CD14-positive monocyte (primary cell): ENCODE measurements around the gene GPANK1. TPM values are rescaled to one million over a fixed set of nuclear protein-coding genes. Genes with fewer than 3 reads are reported as not detected.

ENCODE experiments used
- DNase-seq, 3 donors: peaks; one replicate each; pipeline ENCODE4 v3.0.0-alpha.2; 2011 to 2022
- H2AFZ ChIP-seq: 2 replicates; pipeline ENCODE4 v1.6.0; 2012; ENCODE audit warnings: mild to moderate bottlenecking, low read depth, low read length, inconsistent platforms; ENCODE audit not compliant: insufficient read depth, poor library complexity, severe bottlenecking
- H3K27ac ChIP-seq, 2 donors: 1 replicate in 1 of 2; 2 replicates in 1 of 2; pipeline ENCODE4 v1.5.1; 2012 to 2013; ENCODE audit warnings: low read length in 2 of 2, control low read depth in 1 of 2, inconsistent platforms in 1 of 2, low read depth in 1 of 2, mild to moderate bottlenecking in 1 of 2
- H3K27me3 ChIP-seq, 2 donors: one replicate each; pipeline versions ENCODE4 v1.6.0 to v1.6.1; 2011 to 2013; ENCODE audit warnings: low read length in 2 of 2; ENCODE audit not compliant: control insufficient read depth in 2 of 2, insufficient read depth in 2 of 2
- H3K36me3 ChIP-seq, 2 donors: replicated peaks in 1 of 2; 1 replicate in 1 of 2; 2 replicates in 1 of 2; pipeline versions ENCODE4 v1.5.1 to v1.6.1; 2012 to 2013; ENCODE audit warnings: low read length in 2 of 2, control low read depth in 1 of 2, inconsistent platforms in 1 of 2, mild to moderate bottlenecking in 1 of 2; ENCODE audit not compliant: insufficient read depth in 2 of 2, control insufficient read depth in 1 of 2
- H3K4me1 ChIP-seq, 2 donors: 1 replicate in 1 of 2; 2 replicates in 1 of 2; pipeline versions ENCODE4 v1.5.1 to v1.6.1; 2012 to 2013; ENCODE audit warnings: low read length in 2 of 2, control low read depth in 1 of 2, inconsistent platforms in 1 of 2, mild to moderate bottlenecking in 1 of 2, moderate library complexity in 1 of 2; ENCODE audit not compliant: insufficient read depth in 2 of 2, control insufficient read depth in 1 of 2
- H3K4me2 ChIP-seq: replicated peaks from 2 replicates; pipeline ENCODE3; 2012; ENCODE audit warnings: low read length, moderate library complexity, mild to moderate bottlenecking; ENCODE audit not compliant: poor library complexity, severe bottlenecking; ENCODE audit errors: extremely low read depth
- H3K4me3 ChIP-seq, 3 experiments: fragments of 200-600 bp in 1 of 3; sonication (generic) in 1 of 3; replicated peaks in 1 of 3; 1 replicate in 2 of 3; 2 replicates in 1 of 3; pipeline ENCODE4 v1.5.1; 2011 to 2013; ENCODE audit warnings: low read length in 3 of 3, mild to moderate bottlenecking in 3 of 3, control low read depth in 2 of 3, low read depth in 2 of 3, inconsistent platforms in 1 of 3, moderate library complexity in 1 of 3
- H3K79me2 ChIP-seq: 2 replicates; pipeline ENCODE4 v1.6.0; 2012; ENCODE audit warnings: mild to moderate bottlenecking, control low read depth, inconsistent platforms, low read length, moderate library complexity; ENCODE audit not compliant: insufficient read depth
- H3K9ac ChIP-seq: 2 replicates; pipeline ENCODE4 v1.6.0; 2017; ENCODE audit warnings: low read length, mild to moderate bottlenecking; ENCODE audit not compliant: insufficient read depth, poor library complexity, severe bottlenecking
- H3K9me3 ChIP-seq, 2 donors: replicated peaks in 1 of 2; 1 replicate in 1 of 2; 2 replicates in 1 of 2; pipeline versions ENCODE4 v1.5.1 to v1.6.1; 2012 to 2013; ENCODE audit warnings: low read length in 2 of 2, control low read depth in 1 of 2; ENCODE audit not compliant: control insufficient read depth in 1 of 2, insufficient read depth in 1 of 2
- H4K20me1 ChIP-seq: 2 replicates; pipeline ENCODE4 v1.6.0; 2012; ENCODE audit warnings: mild to moderate bottlenecking, low read length, control low read depth, moderate library complexity; ENCODE audit not compliant: insufficient read depth
- H3K27ac Mint-ChIP-seq, 7 donors: one replicate each; pipeline ENCODE4 v1.8.0; 2020; ENCODE audit warnings: mild to moderate bottlenecking in 7 of 7, mixed read lengths in 7 of 7, moderate library complexity in 6 of 7, inconsistent platforms in 2 of 7
- H3K27me3 Mint-ChIP-seq, 3 donors: one replicate each; pipeline ENCODE4 v1.8.0; 2021 to 2022; ENCODE audit warnings: low read depth in 3 of 3, mild to moderate bottlenecking in 3 of 3, mixed read lengths in 3 of 3, moderate library complexity in 3 of 3, inconsistent platforms in 1 of 3
- H3K36me3 Mint-ChIP-seq, 2 donors: one replicate each; pipeline ENCODE4 v1.8.0; 2020; ENCODE audit warnings: mixed read lengths in 2 of 2, inconsistent platforms in 1 of 2, mild to moderate bottlenecking in 1 of 2
- H3K4me1 Mint-ChIP-seq: one replicate; pipeline ENCODE4 v1.8.0; 2020; ENCODE audit warnings: mild to moderate bottlenecking, mixed read lengths
- H3K4me3 Mint-ChIP-seq, 2 donors: one replicate each; pipeline ENCODE4 v1.8.0; 2020; ENCODE audit warnings: mild to moderate bottlenecking in 2 of 2, mixed read lengths in 2 of 2, moderate library complexity in 1 of 2
- H3K9me3 Mint-ChIP-seq, 7 donors: one replicate each; pipeline ENCODE4 v1.8.0; 2020 to 2022; ENCODE audit warnings: mixed read lengths in 7 of 7, mild to moderate bottlenecking in 6 of 7, moderate library complexity in 6 of 7, inconsistent platforms in 2 of 7
- WGBS: methylation state at CpG from one replicate; pipeline ENCODE4 v1.1.5; 2013; ENCODE audit warnings: missing lambda C conversion rate; ENCODE audit not compliant: insufficient coverage; 5-methylcytosine and 5-hydroxymethylcytosine counted together
- intact Hi-C, 2 donors: fragments of 100-400 bp; cut with micrococcal nuclease; formaldehyde crosslinking; loops; one replicate each; pipeline versions ENCODE4 v1.15.0 to v1.15.1; 2023
- polyA plus RNA-seq, 3 donors: library from polyadenylated mRNA; depleted of rRNA in 1 of 3; unstranded in 2 of 3; stranded (reverse) in 1 of 3; fragments of 300-500 nt in 2 of 3; fragments of >200 nt in 1 of 3; fragmentation: Illumina TruSeq in 2 of 3; gene quantifications; 1 replicate in 2 of 3; 2 replicates in 1 of 3; pipeline ENCODE4 v1.2.3, GENCODE V29; 2012 to 2021
- TF ChIP-seq, protein P1 (sequence below): fragments of 200-600 bp; IDR thresholded peaks from one replicate; pipeline ENCODE4 v1.8.0; 2022; ENCODE audit warnings: antibody characterized with exemption, mild to moderate bottlenecking

Gene GPANK1
- polyA plus RNA-seq, 3 donors, result 10.8 to 13.9 (median 12.0) TPM

DNA sequence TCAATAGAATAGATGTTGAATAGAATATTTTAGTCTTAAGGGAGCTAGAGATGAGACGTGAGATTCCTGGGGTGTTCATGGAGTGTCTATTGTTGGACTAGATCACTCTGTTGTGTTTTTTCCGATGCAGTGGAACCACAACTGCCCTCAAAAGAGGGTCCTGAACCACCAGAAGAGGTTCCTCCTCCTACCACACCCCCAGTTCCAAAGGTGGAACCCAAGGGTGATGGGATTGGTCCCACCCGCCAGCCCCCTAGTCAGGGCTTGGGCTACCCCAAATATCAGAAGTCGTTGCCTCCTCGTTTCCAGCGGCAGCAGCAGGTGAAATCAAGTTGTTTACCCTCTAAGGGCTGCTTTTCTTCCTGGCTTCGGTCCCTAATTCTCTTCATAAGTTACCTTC, 35.8 kb downstream of the GPANK1 start:
- Histone ChIP-seq H3K4me2 (no peak overlapping the region), H3K9me3 (no peaks in the 10 kb centered on the region), H3K79me2 (peaks cover 64% of the 10 kb centered on the region), H3K4me1 (no peaks in the 10 kb centered on the region), H4K20me1 (peaks cover 76% of the 10 kb centered on the region), H2AFZ (no peak overlapping the region), H3K27ac (no peak overlapping the region), H3K27me3 (no peaks in the 10 kb centered on the region), H3K36me3 (peaks cover 97 to 100% of the 10 kb centered on the region in 2 donors), H3K4me3 (no peak overlapping the region), H3K9ac (no peak overlapping the region)
- H3K27ac Mint-ChIP-seq, result peak overlapping the region in 1 of 7 donors; percentile 46
- intact Hi-C loops, result no loop called here
- TF ChIP-seq, protein P1, sequence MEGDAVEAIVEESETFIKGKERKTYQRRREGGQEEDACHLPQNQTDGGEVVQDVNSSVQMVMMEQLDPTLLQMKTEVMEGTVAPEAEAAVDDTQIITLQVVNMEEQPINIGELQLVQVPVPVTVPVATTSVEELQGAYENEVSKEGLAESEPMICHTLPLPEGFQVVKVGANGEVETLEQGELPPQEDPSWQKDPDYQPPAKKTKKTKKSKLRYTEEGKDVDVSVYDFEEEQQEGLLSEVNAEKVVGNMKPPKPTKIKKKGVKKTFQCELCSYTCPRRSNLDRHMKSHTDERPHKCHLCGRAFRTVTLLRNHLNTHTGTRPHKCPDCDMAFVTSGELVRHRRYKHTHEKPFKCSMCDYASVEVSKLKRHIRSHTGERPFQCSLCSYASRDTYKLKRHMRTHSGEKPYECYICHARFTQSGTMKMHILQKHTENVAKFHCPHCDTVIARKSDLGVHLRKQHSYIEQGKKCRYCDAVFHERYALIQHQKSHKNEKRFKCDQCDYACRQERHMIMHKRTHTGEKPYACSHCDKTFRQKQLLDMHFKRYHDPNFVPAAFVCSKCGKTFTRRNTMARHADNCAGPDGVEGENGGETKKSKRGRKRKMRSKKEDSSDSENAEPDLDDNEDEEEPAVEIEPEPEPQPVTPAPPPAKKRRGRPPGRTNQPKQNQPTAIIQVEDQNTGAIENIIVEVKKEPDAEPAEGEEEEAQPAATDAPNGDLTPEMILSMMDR, result no peak
- H3K27me3 Mint-ChIP-seq, result peaks cover 0 to 3% (median 0%) of the 10 kb centered on the region in 3 donors
- no peak overlapping the region for H3K4me3 Mint-ChIP-seq
- no peaks in the 10 kb centered on the region for H3K4me1 Mint-ChIP-seq
- DNase-seq, result no peak
- WGBS, result 96% methylated on average over 5 of the region's 7 CpGs
- H3K9me3 Mint-ChIP-seq, result no peaks in the 10 kb centered on the region
- H3K36me3 Mint-ChIP-seq, result peaks cover 96 to 100% of the 10 kb centered on the region in 2 donors

DNA sequence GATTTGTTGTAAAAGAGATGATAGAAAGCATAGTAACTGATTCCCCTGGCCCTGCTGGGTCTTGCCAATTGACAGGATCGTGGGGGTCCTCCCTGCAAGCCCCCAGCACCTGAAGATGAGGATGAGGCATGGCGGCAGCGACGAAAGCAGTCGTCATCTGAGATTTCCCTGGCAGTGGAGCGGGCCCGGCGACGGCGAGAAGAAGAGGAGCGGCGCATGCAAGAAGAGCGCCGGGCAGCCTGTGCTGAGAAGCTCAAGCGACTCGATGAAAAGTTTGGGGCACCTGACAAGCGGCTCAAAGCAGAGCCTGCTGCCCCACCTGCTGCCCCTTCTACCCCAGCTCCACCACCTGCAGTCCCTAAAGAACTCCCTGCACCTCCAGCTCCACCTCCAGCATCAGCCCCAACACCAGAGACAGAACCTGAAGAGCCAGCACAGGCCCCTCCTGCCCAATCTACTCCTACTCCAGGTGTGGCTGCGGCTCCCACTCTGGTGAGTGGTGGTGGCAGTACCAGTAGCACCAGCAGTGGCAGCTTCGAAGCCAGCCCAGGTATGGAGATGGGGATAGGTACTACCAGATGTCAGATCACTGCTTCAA, 37.0 kb downstream of the GPANK1 start:
- Histone ChIP-seq H3K36me3 (peaks cover 90 to 98% of the 10 kb centered on the region in 2 donors), H3K9me3 (no peaks in the 10 kb centered on the region), H4K20me1 (peaks cover 73% of the 10 kb centered on the region), H3K9ac (no peak overlapping the region), H2AFZ (no peak overlapping the region), H3K4me3 (no peak overlapping the region), H3K4me1 (peaks cover 4 to 5% of the 10 kb centered on the region in 2 donors), H3K4me2 (no peak overlapping the region), H3K27me3 (no peaks in the 10 kb centered on the region), H3K79me2 (peaks cover 73% of the 10 kb centered on the region), H3K27ac (peak overlapping the region in 1 of 2 donors; percentile 20)
- WGBS, result 98% methylated on average over 14 of the region's 19 CpGs
- Mint-ChIP-seq H3K4me3 (no peak overlapping the region), H3K27ac (peak overlapping the region in 2 of 7 donors; percentile 66 to 81), H3K27me3 (peaks cover 0 to 3% (median 0%) of the 10 kb centered on the region in 3 donors), H3K4me1 (peaks cover 4% of the 10 kb centered on the region), H3K9me3 (no peaks in the 10 kb centered on the region), H3K36me3 (peaks cover 91 to 98% of the 10 kb centered on the region in 2 donors)
- TF ChIP-seq, protein P1, result no peak
- DNase-seq, result no peak
- intact Hi-C loops, result no loop called here
